ENCODE results near the gene AMHR2. TPM values are rescaled to one million over a fixed set of nuclear protein-coding genes. Genes with fewer than 3 reads are reported as not detected.
A peak's percentile ranks its signal among the peaks of the same experiment; 100 is the strongest.
"Not testable (repeated sequence)": the region's sequence is repeated elsewhere in the genome, so short reads cannot be mapped to it uniquely, and the experiment has no call there.

The AMHR2 gene
- total and polyA plus RNA-seq, 9 donors = 11.2 to 48.6 (median 32.5) TPM

DNA sequence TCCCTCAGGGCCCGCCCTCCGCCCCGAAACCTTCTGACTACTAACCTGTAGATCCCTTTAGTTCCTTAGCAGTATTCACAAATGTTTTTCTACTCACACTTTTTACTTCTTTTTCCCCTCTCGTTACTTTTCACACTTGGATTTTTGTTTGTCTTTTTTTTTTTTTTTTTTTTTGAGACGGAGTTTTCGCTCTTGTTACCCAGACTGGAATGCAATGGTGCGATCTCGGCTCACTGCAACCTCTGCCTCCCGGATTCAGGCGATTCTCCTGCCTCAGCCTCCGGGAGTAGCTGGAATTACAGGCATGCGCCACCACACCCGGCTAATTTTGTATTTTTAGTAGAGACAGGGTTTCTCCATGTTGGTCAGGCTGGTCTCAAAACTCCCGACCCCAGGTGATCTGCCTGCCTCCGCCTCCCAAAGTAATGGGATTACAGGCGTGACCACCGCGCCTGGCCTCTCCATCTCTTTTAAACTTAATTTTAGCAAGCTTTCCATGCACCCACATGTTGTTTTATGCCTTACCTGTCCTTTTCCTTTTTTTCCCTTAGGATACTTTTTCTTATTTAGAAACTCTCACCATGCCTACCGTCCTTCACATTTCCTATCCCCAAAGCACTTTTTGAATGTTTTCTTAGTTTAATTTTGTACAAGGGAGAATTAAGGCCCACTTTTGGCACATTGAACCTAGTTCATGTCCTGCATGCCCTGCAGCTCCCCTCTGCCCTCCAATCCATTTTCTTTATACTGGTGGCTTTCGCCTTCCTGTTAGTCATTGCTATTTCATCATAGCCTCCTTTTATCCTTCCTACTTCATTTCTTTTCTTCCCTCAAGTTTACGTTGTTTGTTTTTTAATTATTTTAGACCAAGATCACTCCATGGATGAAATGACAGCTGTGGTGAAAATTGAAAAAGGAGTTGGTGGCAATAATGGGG lies 42.6 kb upstream of the AMHR2 start:
- no peak for TF ChIP-seq EP300 (IDR thresholded peaks at IDR 0.05)
- no peak for TF ChIP-seq POLR2A (IDR thresholded peaks at IDR 0.05)
- TF ChIP-seq, protein P1, sequence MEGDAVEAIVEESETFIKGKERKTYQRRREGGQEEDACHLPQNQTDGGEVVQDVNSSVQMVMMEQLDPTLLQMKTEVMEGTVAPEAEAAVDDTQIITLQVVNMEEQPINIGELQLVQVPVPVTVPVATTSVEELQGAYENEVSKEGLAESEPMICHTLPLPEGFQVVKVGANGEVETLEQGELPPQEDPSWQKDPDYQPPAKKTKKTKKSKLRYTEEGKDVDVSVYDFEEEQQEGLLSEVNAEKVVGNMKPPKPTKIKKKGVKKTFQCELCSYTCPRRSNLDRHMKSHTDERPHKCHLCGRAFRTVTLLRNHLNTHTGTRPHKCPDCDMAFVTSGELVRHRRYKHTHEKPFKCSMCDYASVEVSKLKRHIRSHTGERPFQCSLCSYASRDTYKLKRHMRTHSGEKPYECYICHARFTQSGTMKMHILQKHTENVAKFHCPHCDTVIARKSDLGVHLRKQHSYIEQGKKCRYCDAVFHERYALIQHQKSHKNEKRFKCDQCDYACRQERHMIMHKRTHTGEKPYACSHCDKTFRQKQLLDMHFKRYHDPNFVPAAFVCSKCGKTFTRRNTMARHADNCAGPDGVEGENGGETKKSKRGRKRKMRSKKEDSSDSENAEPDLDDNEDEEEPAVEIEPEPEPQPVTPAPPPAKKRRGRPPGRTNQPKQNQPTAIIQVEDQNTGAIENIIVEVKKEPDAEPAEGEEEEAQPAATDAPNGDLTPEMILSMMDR (IDR thresholded peaks at IDR 0.05) = no peak
- 10 to 13% (median 11%) methylated on average over 21 of the region's 21 CpGs for WGBS, 3 donors
- Histone ChIP-seq H3K4me3 (peak overlapping the region; percentile 77), H3K36me3 (no peaks in the 10 kb centered on the region), H3K4me1 (ENCODE audit: insufficient read depth) (peaks cover 21% of the 10 kb centered on the region), H3K27me3 (no peaks in the 10 kb centered on the region), H3K27ac (peak overlapping the region in 1 of 2 donors; percentile 98), H3K9me3 (no peaks in the 10 kb centered on the region)
- intact Hi-C loops (cut with DNase I) = loop anchor here in 1 of 4 donors (5.0 kb wide), 1 partner anchor 41 kb away; the partner anchor contains the start of gene AMHR2
- DNase-seq = peak in 2 of 5 donors; percentile 21 to 38

DNA sequence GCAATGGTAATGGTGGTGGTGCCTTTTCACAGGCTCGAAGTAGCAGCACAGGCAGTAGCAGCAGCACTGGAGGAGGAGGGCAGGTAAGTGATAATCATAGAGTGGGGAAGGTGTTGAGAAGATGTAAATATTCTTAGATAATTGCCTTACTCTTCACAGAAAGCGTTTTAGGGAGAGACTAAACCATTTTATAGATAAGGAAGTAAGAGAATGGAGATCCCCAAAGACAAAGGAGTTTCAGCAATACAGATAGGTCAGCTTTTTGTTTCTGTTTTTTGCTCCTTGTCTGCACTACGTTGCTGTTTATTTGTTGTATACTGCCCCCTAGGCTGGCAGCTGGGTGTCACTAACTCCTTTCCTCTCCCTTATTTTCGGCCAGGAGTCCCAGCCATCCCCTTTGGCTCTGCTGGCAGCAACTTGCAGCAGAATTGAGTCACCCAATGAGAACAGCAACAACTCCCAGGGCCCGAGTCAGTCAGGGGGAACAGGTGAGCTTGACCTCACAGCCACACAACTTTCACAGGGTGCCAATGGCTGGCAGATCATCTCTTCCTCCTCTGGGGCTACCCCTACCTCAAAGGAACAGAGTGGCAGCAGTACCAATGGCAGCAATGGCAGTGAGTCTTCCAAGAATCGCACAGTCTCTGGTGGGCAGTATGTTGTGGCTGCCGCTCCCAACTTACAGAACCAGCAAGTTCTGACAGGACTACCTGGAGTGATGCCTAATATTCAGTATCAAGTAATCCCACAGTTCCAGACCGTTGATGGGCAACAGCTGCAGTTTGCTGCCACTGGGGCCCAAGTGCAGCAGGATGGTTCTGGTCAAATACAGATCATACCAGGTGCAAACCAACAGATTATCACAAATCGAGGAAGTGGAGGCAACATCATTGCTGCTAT lies 41.7 kb upstream of the AMHR2 start:
- peak overlapping the region; percentile 77 for H3K4me3 ChIP-seq
- intact Hi-C loops (cut with DNase I) = loop anchor here in 1 of 4 donors (5.0 kb wide), 1 partner anchor 40 kb away; the partner anchor contains the start of gene AMHR2
- TF ChIP-seq, protein P1 (IDR thresholded peaks at IDR 0.05) = peak in 1 of 3 donors; percentile 36
- TF ChIP-seq EP300 (IDR thresholded peaks at IDR 0.05) = no peak
- H3K27me3 ChIP-seq = no peaks in the 10 kb centered on the region
- H3K27ac ChIP-seq = no peak overlapping the region
- DNase-seq = peak in 3 of 5 donors; percentile 26 to 47 (median 30)
- 34 to 47% (median 41%) methylated on average over 8 to 9 of the region's 9 CpGs for WGBS, 3 donors
- no peaks in the 10 kb centered on the region for H3K36me3 ChIP-seq
- no peaks in the 10 kb centered on the region for H3K9me3 ChIP-seq
- H3K4me1 ChIP-seq (ENCODE audit: insufficient read depth) = peaks cover 22% of the 10 kb centered on the region

DNA sequence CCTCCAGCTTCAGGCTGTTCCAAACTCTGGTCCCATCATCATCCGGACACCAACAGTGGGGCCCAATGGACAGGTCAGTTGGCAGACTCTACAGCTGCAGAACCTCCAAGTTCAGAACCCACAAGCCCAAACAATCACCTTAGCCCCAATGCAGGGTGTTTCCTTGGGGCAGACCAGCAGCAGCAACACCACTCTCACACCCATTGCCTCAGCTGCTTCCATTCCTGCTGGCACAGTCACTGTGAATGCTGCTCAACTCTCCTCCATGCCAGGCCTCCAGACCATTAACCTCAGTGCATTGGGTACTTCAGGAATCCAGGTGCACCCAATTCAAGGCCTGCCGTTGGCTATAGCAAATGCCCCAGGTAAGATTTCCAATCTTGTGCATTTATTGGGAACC lies 40.4 kb upstream of the AMHR2 start:
- Histone ChIP-seq H3K27me3 (no peaks in the 10 kb centered on the region), H3K36me3 (no peaks in the 10 kb centered on the region), H3K4me1 (ENCODE audit: insufficient read depth) (peaks cover 22% of the 10 kb centered on the region), H3K4me3 (peak overlapping the region; percentile 30), H3K27ac (no peak overlapping the region), H3K9me3 (no peaks in the 10 kb centered on the region)
- TF ChIP-seq, protein P1 (IDR thresholded peaks at IDR 0.05) = no peak
- TF ChIP-seq EP300 (IDR thresholded peaks at IDR 0.05) (no peak), POLR2A (IDR thresholded peaks at IDR 0.05) (no peak)
- WGBS, 3 donors = 56 to 74% (median 62%) methylated on average over 2 of the region's 2 CpGs
- intact Hi-C loops (cut with DNase I) = loop anchor here in 1 of 4 donors (5.0 kb wide), 1 partner anchor 39 kb away; the partner anchor contains the start of gene AMHR2
- DNase-seq = peak in 1 of 5 donors; percentile 27

DNA sequence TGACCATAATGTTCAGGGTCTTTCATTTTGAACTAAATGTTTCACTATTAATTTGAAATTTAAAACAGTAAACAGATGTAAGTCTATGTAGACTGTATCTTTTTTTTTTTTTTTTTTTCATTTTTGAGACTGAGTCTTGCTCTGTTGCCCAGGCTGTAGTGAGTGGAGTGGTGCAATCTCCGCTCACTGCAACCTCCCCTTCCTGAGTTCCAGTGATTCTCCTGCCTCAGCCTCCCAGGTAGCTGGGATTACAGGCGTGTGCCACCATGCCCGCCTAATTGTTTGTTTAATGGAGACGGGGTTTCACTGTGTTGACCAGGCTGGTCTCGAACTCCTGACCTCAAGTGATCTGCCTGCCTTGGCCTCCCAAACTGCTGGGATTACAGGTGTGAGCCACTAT lies 37.3 kb upstream of the AMHR2 start:
- H3K27ac ChIP-seq; H3K4me3 ChIP-seq; H3K9me3 ChIP-seq; H3K27me3 ChIP-seq; H3K36me3 ChIP-seq; intact Hi-C loops (cut with DNase I): not testable (repeated sequence)
- WGBS, 3 donors = 91 to 94% (median 92%) methylated on average over 5 of the region's 5 CpGs
- H3K4me1 ChIP-seq (ENCODE audit: insufficient read depth) = peaks cover 28% of the 10 kb centered on the region
- peak in 1 of 5 donors; percentile 12 for DNase-seq
